ENCODE results near the gene ZNF205. TPM values are rescaled to one million over a fixed set of nuclear protein-coding genes. Genes with fewer than 3 reads are reported as not detected.

ZNF205 gene
- polyA plus RNA-seq, 3 donors: 1.0 to 6.7 (median 1.3) TPM

DNA sequence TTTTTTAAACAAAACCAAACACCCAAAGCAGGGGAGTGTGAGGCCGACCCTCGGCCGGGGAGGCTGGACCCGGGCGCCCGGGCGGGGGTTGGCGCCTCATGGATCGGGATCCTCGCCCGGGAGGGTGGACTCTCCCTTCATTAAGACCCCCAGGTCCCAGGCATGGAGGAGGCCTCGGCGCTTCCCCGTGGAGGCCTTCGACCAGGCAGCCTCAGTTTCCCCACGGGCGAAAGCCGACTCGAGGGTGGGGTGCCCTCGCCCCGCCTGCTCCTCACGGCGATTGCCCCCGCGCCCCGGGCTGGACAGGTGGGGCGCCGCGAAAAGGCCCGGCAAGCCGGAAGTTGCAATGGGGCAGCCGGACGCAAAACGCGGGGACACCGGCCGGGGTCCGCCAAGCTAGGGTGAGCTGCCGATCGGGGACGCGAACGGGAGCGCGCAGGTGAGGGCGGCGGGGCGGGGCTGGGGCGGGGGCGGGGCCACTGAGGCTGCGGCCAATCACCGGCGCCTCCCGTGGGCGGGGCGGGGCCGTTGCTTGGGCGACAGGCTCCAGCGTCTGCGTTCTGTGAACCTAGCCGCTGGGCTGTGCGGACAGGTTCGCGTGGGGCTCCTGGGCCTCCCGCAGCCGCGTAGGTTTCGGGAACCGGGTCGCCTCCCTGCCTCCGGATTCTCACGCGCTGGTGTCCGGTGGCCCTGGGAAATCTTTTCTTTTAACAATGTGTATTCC, 6.0 kb upstream of the ZNF205 start:
- Mint-ChIP-seq H3K27me3 (ENCODE audit: low read depth in 3 of 3) (peaks cover 6 to 7% (median 7%) of the 10 kb centered on the region in 3 donors), H3K4me1 (peaks cover 24% of the 10 kb centered on the region), H3K9me3 (peaks cover 0 to 4% (median 0%) of the 10 kb centered on the region in 7 donors), H3K4me3 (peak overlapping the region; percentile 80 to 88), H3K27ac (peak overlapping the region in 2 of 7 donors; percentile 7 to 37), H3K36me3 (no peaks in the 10 kb centered on the region)
- Histone ChIP-seq H3K79me2 (ENCODE audit: insufficient read depth, low read length) (no peaks in the 10 kb centered on the region), H3K4me2 (replicated peaks; ENCODE audit: extremely low read depth, low read length, poor library complexity, severe bottlenecking) (peak overlapping the region; percentile 96), H3K36me3 (replicated peaks in 1 of 2; ENCODE audit: control insufficient read depth in 1 of 2, insufficient read depth in 2 of 2, low read length in 2 of 2) (no peaks in the 10 kb centered on the region), H3K9me3 (replicated peaks in 1 of 2; ENCODE audit: control insufficient read depth in 1 of 2, insufficient read depth in 1 of 2, low read length in 2 of 2) (no peaks in the 10 kb centered on the region), H3K27me3 (ENCODE audit: control insufficient read depth in 2 of 2, insufficient read depth in 2 of 2, low read length in 2 of 2) (no peaks in the 10 kb centered on the region), H3K9ac (ENCODE audit: insufficient read depth, low read length, poor library complexity, severe bottlenecking) (peak overlapping the region; percentile 77), H4K20me1 (ENCODE audit: insufficient read depth, low read length) (no peaks in the 10 kb centered on the region), H3K4me3 (replicated peaks in 1 of 3; ENCODE audit: low read depth in 2 of 3, low read length in 3 of 3) (peak overlapping the region; percentile 55 to 87 (median 59)), H3K4me1 (ENCODE audit: control insufficient read depth in 1 of 2, insufficient read depth in 2 of 2, low read length in 2 of 2) (peaks cover 25 to 29% of the 10 kb centered on the region in 2 donors), H3K27ac (ENCODE audit: low read depth in 1 of 2, low read length in 2 of 2) (peak overlapping the region in 1 of 2 donors; percentile 75), H2AFZ (ENCODE audit: insufficient read depth, low read depth, low read length, poor library complexity, severe bottlenecking) (peak overlapping the region; percentile 100)
- intact Hi-C loops (cut with micrococcal nuclease): loop anchor here in 1 of 2 donors (10.0 kb wide), 1 partner anchor 48 kb away; no protein-coding TSS in a partner anchor
- peak; percentile 74 to 87 (median 85) for DNase-seq
- TF ChIP-seq, protein P1, sequence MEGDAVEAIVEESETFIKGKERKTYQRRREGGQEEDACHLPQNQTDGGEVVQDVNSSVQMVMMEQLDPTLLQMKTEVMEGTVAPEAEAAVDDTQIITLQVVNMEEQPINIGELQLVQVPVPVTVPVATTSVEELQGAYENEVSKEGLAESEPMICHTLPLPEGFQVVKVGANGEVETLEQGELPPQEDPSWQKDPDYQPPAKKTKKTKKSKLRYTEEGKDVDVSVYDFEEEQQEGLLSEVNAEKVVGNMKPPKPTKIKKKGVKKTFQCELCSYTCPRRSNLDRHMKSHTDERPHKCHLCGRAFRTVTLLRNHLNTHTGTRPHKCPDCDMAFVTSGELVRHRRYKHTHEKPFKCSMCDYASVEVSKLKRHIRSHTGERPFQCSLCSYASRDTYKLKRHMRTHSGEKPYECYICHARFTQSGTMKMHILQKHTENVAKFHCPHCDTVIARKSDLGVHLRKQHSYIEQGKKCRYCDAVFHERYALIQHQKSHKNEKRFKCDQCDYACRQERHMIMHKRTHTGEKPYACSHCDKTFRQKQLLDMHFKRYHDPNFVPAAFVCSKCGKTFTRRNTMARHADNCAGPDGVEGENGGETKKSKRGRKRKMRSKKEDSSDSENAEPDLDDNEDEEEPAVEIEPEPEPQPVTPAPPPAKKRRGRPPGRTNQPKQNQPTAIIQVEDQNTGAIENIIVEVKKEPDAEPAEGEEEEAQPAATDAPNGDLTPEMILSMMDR (IDR thresholded peaks at IDR 0.05): no peak
- WGBS (ENCODE audit: insufficient coverage): under 1% methylated on average over 71 of the region's 74 CpGs

DNA sequence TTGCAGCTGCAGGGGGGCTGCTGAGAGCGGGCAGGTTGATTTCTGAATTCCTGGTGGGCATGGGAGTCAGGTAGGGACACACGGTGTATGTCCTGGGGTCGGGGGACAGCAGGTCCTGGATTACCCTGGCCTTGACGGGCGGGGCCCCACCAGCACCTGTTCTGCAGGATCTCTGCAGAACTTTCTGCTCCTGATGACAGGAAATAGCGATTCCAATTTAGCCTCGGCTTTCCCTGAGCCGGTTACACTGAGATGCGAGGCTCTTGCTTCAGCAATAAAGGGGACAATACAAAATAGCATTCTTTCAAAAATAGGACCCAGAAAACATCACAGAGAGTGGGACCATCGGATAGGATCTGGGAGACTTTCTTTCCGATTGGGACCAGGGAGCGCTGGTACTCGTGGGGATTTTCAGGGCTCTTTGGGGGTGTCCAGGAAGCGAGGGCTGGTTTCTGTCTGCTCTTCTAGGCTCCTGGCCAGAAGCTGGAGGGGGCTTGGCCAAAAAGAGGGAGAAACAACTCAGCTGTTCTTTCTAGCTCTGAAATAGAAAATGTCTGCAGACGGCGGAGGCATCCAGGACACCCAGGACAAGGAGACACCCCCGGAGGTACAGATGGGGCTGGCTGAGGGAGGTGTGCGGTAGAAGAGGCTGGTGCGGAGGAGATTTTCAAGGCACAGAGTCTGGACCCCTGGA, 642 bp downstream of the ZNF205 start:
- peaks cover 18% of the 10 kb centered on the region for H3K4me1 Mint-ChIP-seq
- peaks cover 4 to 17% (median 7%) of the 10 kb centered on the region in 3 donors for H3K27me3 Mint-ChIP-seq (ENCODE audit: low read depth in 3 of 3)
- H3K27ac Mint-ChIP-seq: peak overlapping the region in 1 of 7 donors; percentile 58
- H3K4me3 ChIP-seq (replicated peaks in 1 of 3; ENCODE audit: low read depth in 2 of 3, low read length in 3 of 3): peak overlapping the region; percentile 45 to 78 (median 61)
- peak overlapping the region; percentile 61 for H3K9ac ChIP-seq (ENCODE audit: insufficient read depth, low read length, poor library complexity, severe bottlenecking)
- peaks cover 0 to 6% of the 10 kb centered on the region in 2 donors for H3K36me3 ChIP-seq (replicated peaks in 1 of 2; ENCODE audit: control insufficient read depth in 1 of 2, insufficient read depth in 2 of 2, low read length in 2 of 2)
- peaks cover 0 to 3% of the 10 kb centered on the region in 2 donors for H3K36me3 Mint-ChIP-seq
- no peaks in the 10 kb centered on the region for H3K79me2 ChIP-seq (ENCODE audit: insufficient read depth, low read length)
- 33% methylated on average over 15 of the region's 19 CpGs for WGBS (ENCODE audit: insufficient coverage)
- no peak overlapping the region for H3K27ac ChIP-seq (ENCODE audit: low read depth in 1 of 2, low read length in 2 of 2)
- TF ChIP-seq, protein P1 (IDR thresholded peaks at IDR 0.05): no peak
- DNase-seq: no peak
- H3K4me2 ChIP-seq (replicated peaks; ENCODE audit: extremely low read depth, low read length, poor library complexity, severe bottlenecking): peak overlapping the region; percentile 91
- no peaks in the 10 kb centered on the region for H3K27me3 ChIP-seq (ENCODE audit: control insufficient read depth in 2 of 2, insufficient read depth in 2 of 2, low read length in 2 of 2)
- H3K9me3 ChIP-seq (replicated peaks in 1 of 2; ENCODE audit: control insufficient read depth in 1 of 2, insufficient read depth in 1 of 2, low read length in 2 of 2): no peaks in the 10 kb centered on the region
- no peaks in the 10 kb centered on the region for H4K20me1 ChIP-seq (ENCODE audit: insufficient read depth, low read length)
- intact Hi-C loops (cut with micrococcal nuclease): no loop called here
- peaks cover 15 to 19% of the 10 kb centered on the region in 2 donors for H3K4me1 ChIP-seq (ENCODE audit: control insufficient read depth in 1 of 2, insufficient read depth in 2 of 2, low read length in 2 of 2)
- H3K9me3 Mint-ChIP-seq: peaks cover 0 to 1% (median 0%) of the 10 kb centered on the region in 7 donors
- peak overlapping the region; percentile 89 for H2AFZ ChIP-seq (ENCODE audit: insufficient read depth, low read depth, low read length, poor library complexity, severe bottlenecking)
- H3K4me3 Mint-ChIP-seq: peak overlapping the region; percentile 74 to 90
